Neural cell (in vitro differentiated cells): ENCODE measurements around the gene CNTFR.

Experiments used
- CTCF ChIP-seq: fragments of 450-650 bp; IDR thresholded peaks from 2 replicates; pipeline ENCODE4 v1.5.1; 2014; ENCODE audit warnings: antibody characterized with exemption, mild to moderate bottlenecking, moderate library complexity; ENCODE audit not compliant: poor library complexity, severe bottlenecking
- EZH2 ChIP-seq: fragments of 200-600, 300-800 bp; shearing (Covaris generic), sonication (generic); IDR thresholded peaks from 2 replicates; pipeline ENCODE4 v1.6.1; 2014; ENCODE audit warnings: antibody characterized with exemption, low read length, borderline replicate concordance, mild to moderate bottlenecking; ENCODE audit not compliant: insufficient read depth, poor library complexity, severe bottlenecking

GRCh38 chr9:34600908-34601307, 11.4 kb upstream of the CNTFR start:
- TF ChIP-seq CTCF = no peak
- TF ChIP-seq EZH2 = no peak
